22Rv1 (cell line): Measurements from ENCODE around the gene AOPEP.

Experiments used
- ZFX ChIP-seq: fragments of 450-650 bp; IDR thresholded peaks from 2 replicates; pipeline ENCODE4 v1.6.1; 2017; ENCODE audit warnings: antibody characterized with exemption, borderline replicate concordance
- TF ChIP-seq, protein P1 (sequence below): fragments of 450-650 bp; IDR thresholded peaks from 2 replicates; pipeline ENCODE4 v1.5.1; 2017; ENCODE audit warnings: mild to moderate bottlenecking

- TF ChIP-seq, protein P1, sequence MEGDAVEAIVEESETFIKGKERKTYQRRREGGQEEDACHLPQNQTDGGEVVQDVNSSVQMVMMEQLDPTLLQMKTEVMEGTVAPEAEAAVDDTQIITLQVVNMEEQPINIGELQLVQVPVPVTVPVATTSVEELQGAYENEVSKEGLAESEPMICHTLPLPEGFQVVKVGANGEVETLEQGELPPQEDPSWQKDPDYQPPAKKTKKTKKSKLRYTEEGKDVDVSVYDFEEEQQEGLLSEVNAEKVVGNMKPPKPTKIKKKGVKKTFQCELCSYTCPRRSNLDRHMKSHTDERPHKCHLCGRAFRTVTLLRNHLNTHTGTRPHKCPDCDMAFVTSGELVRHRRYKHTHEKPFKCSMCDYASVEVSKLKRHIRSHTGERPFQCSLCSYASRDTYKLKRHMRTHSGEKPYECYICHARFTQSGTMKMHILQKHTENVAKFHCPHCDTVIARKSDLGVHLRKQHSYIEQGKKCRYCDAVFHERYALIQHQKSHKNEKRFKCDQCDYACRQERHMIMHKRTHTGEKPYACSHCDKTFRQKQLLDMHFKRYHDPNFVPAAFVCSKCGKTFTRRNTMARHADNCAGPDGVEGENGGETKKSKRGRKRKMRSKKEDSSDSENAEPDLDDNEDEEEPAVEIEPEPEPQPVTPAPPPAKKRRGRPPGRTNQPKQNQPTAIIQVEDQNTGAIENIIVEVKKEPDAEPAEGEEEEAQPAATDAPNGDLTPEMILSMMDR = no peak
- no peak for TF ChIP-seq ZFX
Observed at GRCh38 chr9:94881940-94882339, 155.4 kb downstream of the AOPEP start.
